ENCODE measurements around the gene RRP12.

The RRP12 gene

DNA sequence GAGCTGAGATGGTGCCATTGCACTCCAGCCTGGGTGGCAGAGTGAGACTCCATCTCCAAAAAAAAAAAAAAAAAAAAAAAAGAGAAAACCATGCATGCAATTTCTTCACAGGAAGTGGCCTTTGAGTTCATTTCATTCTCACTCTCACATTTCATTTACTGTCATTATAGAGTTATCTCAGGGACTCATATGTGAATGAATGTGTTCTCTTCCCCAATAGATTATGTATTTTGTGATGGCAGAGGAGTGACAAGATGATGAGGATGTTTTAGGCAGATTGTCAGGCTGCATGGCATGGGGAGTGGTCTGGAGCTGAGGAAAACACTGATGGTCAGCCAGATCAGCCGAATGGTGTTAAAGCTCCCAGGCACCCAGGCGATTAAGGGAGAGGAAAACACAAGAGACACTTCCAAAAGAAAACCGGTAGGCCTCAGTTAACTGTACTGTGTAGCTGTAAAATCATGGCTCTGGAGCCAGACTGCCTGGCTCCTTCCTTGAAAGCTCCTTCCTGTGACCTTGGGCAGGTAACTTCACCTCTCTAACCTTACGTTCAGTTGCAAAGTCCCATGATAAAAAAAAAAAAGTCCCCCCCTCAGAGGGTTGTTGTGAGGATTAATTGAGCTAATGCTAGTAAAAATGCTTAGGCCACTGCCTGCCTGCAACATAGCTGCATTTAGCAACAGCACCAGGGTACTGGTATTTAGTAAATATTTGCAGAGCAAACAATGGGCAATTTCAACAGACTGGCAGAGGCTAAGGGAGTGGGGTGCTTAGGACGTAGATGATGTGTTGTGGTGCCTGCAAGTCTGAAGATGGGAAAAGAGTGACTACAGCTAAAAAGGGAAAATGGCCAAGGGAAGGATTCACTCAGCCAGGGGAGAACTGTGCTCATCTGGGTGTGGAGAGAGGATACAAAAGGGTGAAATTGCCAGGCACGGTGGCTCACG lies 73.5 kb downstream of the RRP12 start:
- DNase-seq (ENCODE audit: low read depth, low spot score), result no peak

DNA sequence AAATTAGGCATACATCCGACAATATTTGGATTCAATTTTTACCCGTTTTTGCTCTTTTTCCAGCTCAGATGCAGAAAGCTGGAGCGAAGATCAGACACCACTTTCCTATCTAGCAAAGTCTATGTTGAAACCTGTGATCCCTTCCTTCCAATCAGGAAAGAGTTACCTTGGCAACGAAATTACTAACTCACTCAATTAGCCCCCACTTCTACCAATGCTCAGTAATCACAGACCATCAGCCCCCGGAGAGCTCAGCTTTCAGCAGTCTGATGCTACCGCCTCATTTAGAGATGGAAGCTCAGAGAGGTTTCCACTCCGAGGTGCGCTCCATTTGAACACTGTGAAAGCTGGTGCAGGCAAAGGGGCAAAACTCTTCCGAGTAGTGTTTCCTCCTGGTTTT lies 75.4 kb downstream of the RRP12 start:
- H3K4me3 ChIP-seq (ENCODE audit: low read length), result no peak overlapping the region
- DNase-seq (ENCODE audit: low read depth, low spot score), result no peak

More for the DNA sequence above, 73.5 kb downstream of the RRP12 start:
- no peak overlapping the region for H3K4me3 ChIP-seq (ENCODE audit: low read length)

DNA sequence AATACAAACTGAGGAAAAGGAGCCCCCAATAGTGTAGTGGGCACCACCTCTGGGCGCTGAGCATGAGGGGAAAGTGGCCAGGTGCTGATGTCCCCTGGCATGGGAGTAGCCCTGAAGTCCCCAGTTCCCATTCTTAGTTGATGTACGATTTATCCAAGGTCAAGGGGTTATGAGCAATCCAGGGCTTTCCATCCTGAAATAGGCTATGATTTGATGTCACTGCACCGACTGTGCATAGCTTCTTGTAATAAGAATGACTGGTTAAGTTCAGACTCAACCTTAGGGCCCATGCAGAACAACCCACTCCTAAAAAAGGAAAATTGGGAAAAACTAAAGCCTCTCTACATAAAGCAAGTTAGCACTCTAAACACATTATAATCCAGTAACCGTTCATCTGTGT lies 77.6 kb downstream of the RRP12 start:
- DNase-seq (ENCODE audit: low read depth, low spot score), result no peak
- H3K4me3 ChIP-seq (ENCODE audit: low read length), result no peak overlapping the region

DNA sequence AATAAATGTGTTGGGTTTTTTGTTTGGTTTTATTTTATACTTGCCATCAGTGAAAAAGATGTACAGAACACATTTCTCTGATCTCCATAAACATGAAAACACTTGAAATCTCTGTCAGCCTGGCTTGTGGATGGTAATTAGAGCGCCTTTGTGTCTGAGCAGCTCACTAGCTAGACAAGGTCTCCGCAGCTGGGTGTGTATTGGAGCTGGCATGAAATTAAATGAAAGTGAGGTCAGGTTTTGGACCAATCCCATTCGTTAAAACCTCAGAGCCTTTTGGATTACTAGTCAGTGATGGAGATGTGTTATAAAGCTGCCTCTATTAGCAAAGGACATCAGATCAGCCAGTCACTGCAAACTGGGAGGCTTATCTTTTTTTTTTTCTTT lies 79.3 kb downstream of the RRP12 start:
- H3K4me3 ChIP-seq (ENCODE audit: low read length), result no peak overlapping the region
- no peak for DNase-seq (ENCODE audit: low read depth, low spot score)

DNA sequence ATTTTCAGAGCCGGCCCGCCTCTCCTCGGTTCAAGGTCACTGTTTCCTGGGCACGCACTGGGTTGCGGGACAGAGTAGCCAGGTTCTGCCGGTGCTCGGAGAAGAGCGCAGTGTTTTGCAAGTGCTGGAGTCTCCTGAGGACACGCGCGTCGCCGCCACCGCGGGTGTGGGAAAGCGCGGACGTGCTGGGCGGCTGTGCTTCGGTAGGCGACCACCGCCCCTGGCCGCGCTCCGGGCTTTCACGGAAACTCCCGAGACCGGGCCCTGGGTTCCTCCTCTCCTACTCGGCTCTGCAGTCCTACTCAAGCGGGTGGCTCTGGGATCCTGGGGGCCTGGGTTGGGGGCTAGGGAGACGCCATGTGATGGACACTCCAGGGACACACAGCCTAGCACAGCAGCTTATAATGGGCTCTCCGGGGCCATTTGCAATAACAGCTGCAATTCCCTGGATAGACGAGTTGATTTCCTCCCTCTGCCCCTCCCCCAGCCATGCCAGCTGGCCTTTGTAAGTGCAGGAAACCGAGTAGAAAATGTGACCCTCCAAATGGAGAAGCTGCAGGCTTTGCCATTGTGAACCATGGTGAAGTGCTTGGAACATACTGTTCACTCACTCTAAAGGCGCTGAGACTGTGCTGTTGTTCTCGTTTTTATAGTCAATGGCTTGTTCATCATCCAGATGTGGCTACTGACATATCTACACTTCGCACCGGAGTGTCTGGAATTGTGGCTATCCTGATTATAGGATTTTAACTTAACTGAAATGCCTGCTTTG lies 79.9 kb downstream of the RRP12 start:
- no peak for DNase-seq (ENCODE audit: low read depth, low spot score)
- no peak overlapping the region for H3K4me3 ChIP-seq (ENCODE audit: low read length)

DNA sequence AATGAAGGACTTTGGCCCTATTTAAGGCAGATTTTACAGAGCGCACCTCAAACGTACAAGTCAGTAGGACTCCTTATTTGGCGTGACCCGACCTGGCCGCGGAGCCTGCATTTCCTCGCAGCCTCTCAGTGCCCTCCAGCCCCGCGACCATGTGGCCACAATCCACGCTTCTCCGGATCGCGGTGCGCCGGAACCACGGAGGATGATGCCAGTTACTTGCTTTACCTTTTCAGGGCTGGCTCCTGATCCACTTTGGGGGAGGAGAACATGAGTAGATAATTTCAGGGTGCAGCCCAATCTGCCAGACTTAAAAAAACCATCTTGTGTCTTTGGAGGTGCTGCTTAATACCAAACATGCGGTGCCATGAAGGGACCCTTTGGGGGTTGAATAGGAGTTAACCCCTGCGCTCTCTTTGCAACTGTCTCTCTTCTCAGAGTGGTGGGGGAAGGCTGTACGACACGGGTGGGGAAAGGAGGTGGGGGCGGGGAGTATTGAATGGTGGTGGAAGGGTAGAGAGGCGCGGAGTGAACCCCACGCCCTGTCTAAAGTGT lies 80.6 kb downstream of the RRP12 start:
- no peak for DNase-seq (ENCODE audit: low read depth, low spot score)

DNA sequence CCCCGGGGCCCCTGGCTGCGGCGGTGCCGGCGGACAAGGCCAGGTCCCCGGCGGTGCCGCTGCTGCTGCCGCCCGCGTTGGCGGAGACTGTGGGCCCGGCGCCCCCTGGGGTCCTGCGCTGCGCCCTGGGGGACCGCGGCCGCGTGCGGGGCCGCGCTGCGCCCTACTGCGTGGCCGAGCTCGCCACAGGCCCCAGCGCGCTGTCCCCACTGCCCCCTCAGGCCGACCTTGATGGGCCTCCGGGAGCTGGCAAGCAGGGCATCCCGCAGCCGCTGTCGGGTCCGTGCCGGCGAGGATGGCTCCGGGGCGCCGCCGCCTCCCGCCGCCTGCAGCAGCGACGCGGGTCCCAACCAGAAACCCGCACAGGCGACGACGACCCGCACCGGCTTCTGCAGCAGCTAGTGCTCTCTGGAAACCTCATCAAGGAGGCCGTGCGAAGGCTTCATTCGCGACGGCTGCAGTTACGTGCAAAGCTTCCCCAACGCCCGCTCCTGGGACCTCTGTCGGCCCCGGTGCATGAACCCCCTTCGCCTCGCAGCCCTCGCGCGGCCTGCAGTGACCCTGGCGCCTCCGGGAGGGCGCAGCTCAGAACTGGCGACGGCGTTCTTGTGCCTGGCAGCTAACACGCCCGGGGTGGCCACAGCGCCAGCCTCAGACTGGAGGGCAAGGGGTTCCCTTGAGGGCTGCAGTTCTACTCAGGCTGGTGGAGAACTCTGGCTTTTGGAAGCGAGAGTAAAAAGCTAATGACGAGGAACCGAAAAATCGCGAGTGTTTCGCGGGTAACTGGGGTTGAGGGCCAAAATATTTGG lies 81.3 kb downstream of the RRP12 start:
- no peak for DNase-seq (ENCODE audit: low read depth, low spot score)
- peak overlapping the region; percentile 72 for H3K4me3 ChIP-seq (ENCODE audit: low read length)

More for the DNA sequence above, 80.6 kb downstream of the RRP12 start:
- peak overlapping the region; percentile 72 for H3K4me3 ChIP-seq (ENCODE audit: low read length)

DNA sequence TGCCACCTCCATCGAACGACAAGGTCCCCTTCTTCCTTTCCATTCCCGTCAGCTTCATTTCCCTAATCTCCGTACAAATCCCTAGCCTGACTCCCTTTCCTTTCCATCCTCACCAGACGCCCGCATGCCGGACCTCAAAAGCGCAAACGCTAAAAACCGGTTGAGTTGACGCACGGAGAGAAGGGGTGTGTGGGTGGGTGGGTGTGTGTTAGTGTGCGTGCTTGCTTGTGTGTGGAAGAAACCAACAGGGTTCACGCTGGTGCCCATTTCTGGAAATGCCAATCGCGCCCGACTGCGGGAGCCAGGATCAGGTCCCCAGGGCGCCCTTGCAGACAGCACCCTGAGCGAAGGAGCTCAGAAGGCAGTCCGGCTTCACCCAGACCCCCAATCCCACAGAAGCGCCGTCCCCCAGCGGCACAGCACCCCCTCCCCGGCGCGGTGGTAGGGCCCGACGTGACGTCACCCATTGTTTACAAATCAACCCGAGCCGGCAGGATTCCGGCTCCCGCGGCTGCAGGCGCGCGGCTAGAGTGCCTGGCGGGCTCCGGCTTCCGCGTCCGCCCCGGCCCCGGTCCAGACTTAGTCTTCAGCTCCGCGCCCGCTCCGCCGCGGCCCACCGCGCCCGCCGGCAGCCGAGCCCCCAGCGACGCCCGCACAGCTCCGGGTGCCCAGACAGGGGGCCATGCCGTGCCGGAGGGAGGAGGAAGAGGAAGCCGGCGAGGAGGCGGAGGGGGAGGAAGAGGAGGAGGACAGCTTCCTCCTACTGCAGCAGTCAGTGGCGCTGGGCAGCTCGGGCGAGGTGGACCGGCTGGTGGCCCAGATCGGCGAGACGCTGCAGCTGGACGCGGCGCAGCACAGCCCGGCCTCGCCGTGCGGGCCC lies 82.1 kb downstream of the RRP12 start, which contains the start of gene FRAT1:
Gene FRAT1, plus strand, starts transcription at position 500 of the 880 bp plus-strand sequence. Its CDS starts 183 bp downstream, at position 683.
- peak within 1 kb of the TSS; percentile 72 for H3K4me3 ChIP-seq (ENCODE audit: low read length)
- DNase-seq (ENCODE audit: low read depth, low spot score), result peak; percentile 83

DNA sequence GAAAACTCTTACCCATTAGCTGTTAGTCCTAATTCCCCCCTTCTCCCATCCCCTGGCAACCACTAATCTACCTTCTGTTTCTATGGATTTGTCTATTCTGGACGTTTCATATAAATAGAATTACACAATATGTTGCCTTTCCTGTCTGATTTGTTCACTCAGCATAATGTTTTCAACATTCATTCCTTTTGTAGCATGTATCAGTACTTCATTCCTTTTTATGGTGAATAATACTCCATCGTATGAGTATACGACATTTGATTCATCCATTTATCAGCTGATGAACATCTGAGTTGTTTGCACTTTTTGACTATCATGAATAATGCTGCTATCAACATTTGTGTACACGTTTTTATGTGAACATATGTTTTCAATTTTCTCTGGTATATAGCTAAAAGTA lies 86.5 kb downstream of the RRP12 start:
- H3K4me3 ChIP-seq (ENCODE audit: low read length), result no peak overlapping the region
- no peak for DNase-seq (ENCODE audit: low read depth, low spot score)

DNA sequence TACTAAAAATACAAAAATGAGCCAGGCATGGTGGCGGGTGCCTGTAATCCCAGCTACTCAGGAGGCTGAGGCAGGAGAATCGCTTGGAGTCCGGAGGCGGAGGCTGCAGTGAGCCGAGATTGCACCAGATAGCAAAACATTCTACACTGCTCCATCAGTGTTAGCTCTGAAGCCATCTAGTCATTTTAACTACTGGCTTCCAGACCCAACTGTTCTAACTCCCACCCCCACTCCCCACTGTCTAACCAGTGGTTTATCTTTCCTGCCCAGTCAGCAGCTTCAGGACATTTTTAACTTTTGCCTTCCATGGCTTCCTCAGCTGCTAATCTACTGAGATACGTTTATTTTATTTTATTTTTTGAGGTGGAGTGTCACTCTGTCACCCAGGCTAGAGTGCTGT lies 88.2 kb downstream of the RRP12 start:
- DNase-seq (ENCODE audit: low read depth, low spot score), result no peak
- H3K4me3 ChIP-seq (ENCODE audit: low read length), result no peak overlapping the region

DNA sequence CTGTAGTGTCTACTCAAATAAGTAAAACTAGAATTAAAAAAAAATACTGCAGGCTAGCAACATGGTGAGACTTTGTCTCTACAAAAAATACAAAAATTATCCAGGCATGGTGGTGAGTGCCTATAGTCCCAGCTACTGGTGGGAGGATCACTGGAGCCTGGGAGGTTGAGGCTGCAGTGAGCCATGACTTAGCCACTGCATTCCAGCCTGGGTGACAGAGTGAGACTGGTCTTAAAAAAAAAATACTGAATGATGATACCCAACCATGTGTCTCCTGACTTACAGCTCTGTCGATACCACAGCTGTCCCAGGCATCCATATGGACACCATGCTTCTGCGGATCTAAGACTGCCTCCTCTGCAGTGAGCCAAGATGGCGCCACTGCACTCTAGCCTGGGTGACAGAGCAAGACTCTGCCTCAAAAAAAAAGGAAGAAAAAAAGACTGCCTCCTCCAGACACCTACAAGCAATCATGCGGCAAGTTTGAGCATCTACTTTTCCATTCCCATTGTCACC lies 90.0 kb downstream of the RRP12 start:
- H3K4me3 ChIP-seq (ENCODE audit: low read length), result no peak overlapping the region
- no peak for DNase-seq (ENCODE audit: low read depth, low spot score)

DNA sequence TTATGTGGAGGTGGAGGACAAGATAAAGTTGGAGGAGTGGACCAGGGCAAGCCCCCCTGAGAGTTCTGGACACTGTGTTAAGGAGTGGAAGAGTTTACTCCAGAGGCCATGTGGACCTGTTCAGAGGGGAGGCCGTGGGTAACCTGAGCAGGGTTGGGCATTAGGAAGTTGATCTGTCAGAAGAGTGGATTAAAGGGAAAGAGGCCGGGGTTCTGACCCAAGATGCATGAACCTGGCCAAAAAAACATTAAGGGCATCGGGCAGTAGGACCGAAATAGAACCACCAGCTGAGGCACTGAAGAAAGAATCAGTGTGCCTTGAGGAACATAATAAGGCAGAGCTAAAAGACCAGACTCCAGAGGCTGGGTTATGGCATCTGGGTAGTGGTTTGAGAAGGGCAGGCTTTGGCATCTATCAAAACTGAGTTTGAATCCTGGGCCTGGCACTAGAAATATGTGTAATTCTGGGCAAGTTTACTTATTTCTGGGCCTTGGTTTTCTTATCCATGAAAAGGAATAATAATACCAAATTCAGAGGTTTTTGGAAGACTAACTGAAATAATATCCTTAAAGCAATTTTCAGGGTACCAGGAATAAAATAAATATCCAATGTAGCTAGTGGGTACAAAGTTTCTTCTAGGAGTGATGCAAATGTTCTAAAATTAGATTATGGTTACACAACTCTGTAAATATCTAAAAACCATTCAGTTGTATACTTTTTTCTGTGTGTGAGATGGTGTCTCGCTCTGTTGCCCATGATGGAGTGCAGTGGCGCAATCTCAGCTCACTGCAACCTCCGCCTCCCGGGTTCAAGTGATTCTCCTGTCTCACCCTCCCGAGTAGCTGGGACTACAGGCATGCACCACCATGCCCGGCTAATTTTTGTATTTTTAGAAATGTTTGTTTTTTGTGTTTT lies 93.0 kb downstream of the RRP12 start:
- no peak for DNase-seq (ENCODE audit: low read depth, low spot score)
- H3K4me3 ChIP-seq (ENCODE audit: low read length), result no peak overlapping the region

DNA sequence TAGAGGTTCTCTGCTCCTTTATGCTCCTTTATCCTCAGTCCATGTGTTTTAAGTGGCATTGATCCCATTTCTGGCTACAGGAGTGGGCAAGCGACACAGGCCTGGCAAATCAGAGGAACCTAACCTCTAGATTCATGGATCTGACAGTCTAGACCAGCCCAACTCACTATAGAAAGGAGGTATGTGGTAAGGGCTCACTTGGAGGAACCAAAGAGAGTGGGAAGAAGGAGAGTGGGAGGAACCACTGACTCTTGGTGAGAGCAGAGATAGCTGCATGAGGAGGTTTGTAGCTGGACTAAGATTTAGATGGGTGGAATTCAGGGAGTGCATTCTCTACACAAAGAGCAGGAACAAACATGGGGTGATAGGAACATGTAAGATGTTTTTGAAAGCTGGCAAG lies 93.7 kb downstream of the RRP12 start:
- H3K4me3 ChIP-seq (ENCODE audit: low read length), result no peak overlapping the region
- DNase-seq (ENCODE audit: low read depth, low spot score), result no peak

Data from Jurkat, Clone E6-1 (cell line).